ENCODE results near the gene PDIK1L. TPM values are rescaled to one million over a fixed set of nuclear protein-coding genes. Genes with fewer than 3 reads are reported as not detected.

The PDIK1L gene
- total and polyA plus RNA-seq, 9 of the 15 experiments (the other 6 are each of a cell fraction or from before 2014, with no cell fraction given): 12.8 to 30.2 (median 21.5) TPM

GRCh38 chr1:26078286-26079177 is 33.1 kb upstream of the PDIK1L start (continued):
- TF ChIP-seq IFI16 (CRISPR knock-in tag; IDR thresholded peaks at IDR 0.05) (no peak), SMARCE1 (IDR thresholded peaks at IDR 0.05) (peak; percentile 85), ERF (CRISPR knock-in tag; IDR thresholded peaks at IDR 0.05) (no peak), CREM (IDR thresholded peaks at IDR 0.05; ENCODE audit: low read depth) (no peak), ZEB2 (IDR thresholded peaks at IDR 0.05) (0 out of 2 replicates have a peak, but pooled peaks have one; percentile 30), IRF9 (tag; IDR thresholded peaks at IDR 0.05) (no peak), KAT2B (IDR thresholded peaks at IDR 0.05; ENCODE audit: low read depth, low read length) (no peak), HDAC2 (IDR thresholded peaks at IDR 0.05) (peak; percentile 63; the same call in 1 of the 2 replicates), ZNF354B (CRISPR knock-in tag; IDR thresholded peaks at IDR 0.05) (0 out of 2 replicates have a peak, but pooled peaks have one; percentile 25), FOXJ3 (CRISPR knock-in tag; IDR thresholded peaks at IDR 0.05) (no peak), NFXL1 (CRISPR knock-in tag; IDR thresholded peaks at IDR 0.05) (no peak), MTF1 (CRISPR knock-in tag; IDR thresholded peaks at IDR 0.05; ENCODE audit: borderline replicate concordance) (no peak), TOE1 (IDR thresholded peaks at IDR 0.05; ENCODE audit: borderline replicate concordance) (no peak; the same call in 1 of the 2 replicates), TOE1 (CRISPR knock-in tag; IDR thresholded peaks at IDR 0.05; ENCODE audit: borderline replicate concordance, low read depth) (no peak), USF1 (CRISPR knock-in tag; IDR thresholded peaks at IDR 0.05) (no peak), STAT5B (CRISPR knock-in tag; IDR thresholded peaks at IDR 0.05) (no peak), POLR2A (conservative IDR thresholded peaks at IDR 0.05) (no peak), XRCC5 (IDR thresholded peaks at IDR 0.05; ENCODE audit: low read depth, low read length) (no peak), POLR2AphosphoS5 (IDR thresholded peaks at IDR 0.05; ENCODE audit: control insufficient read depth, insufficient read depth, low read depth, low read length) (no peak), HMGN3 (IDR thresholded peaks at IDR 0.05; ENCODE audit: borderline replicate concordance, extremely low read depth, insufficient read length, low read depth, low read length) (no peak), PHF21A (IDR thresholded peaks at IDR 0.05; ENCODE audit: borderline replicate concordance, low read depth) (no peak), SIN3A (IDR thresholded peaks at IDR 0.05; ENCODE audit: borderline replicate concordance in 2 of 2, control insufficient read depth in 1 of 2, low read depth in 2 of 2, low read length in 2 of 2) (no peak), HBP1 (CRISPR knock-in tag; IDR thresholded peaks at IDR 0.05) (no peak), NR2C1 (IDR thresholded peaks at IDR 0.05) (no peak), NR2C1 (tag; IDR thresholded peaks at IDR 0.05) (no peak), CREB3 (tag; conservative IDR thresholded peaks at IDR 0.05; ENCODE audit: low read depth) (no peak)
